Measurements from ENCODE around the gene CES4A.
"Not testable (repeated sequence)": the region's sequence is repeated elsewhere in the genome, so short reads cannot be mapped to it uniquely, and the experiment has no call there.

The CES4A gene

GRCh38 chr16:66955363-66956153, 32.8 kb upstream of the CES4A start:
- not testable (repeated sequence) for DNase-seq

GRCh38 chr16:66956154-66956457, 32.3 kb upstream of the CES4A start:
- DNase-seq, result not testable (repeated sequence)

- DNase-seq, result no peak
Measured at GRCh38 chr16:66958857-66959703, 29.3 kb upstream of the CES4A start.

- DNase-seq, result peak in 1 of 51 donors; percentile 51
Measured at GRCh38 chr16:66959704-66960161, 28.7 kb upstream of the CES4A start.

GRCh38 chr16:66960270-66960669, 28.1 kb upstream of the CES4A start:
- DNase-seq, result no peak

- peak in 24 of 51 donors; percentile 4 to 51 (median 31) for DNase-seq
Measured at GRCh38 chr16:66961065-66961744, 27.2 kb upstream of the CES4A start, which contains the start of gene CES3. Gene CES3 (plus strand): TSS chr16:66961266. CDS start chr16:66961308, 42 bp downstream.

- DNase-seq, result no peak
Measured at GRCh38 chr16:66961914-66962313, 26.5 kb upstream of the CES4A start.

GRCh38 chr16:66964049-66964448, 24.3 kb upstream of the CES4A start:
- DNase-seq, result no peak

- DNase-seq, result peak in 2 of 51 donors; percentile 18 to 36
Measured at GRCh38 chr16:66968847-66969246, 19.5 kb upstream of the CES4A start.

- no peak for DNase-seq
Measured at GRCh38 chr16:66970775-66971720, 17.3 kb upstream of the CES4A start.

- no peak for DNase-seq
Measured at GRCh38 chr16:66972983-66973382, 15.4 kb upstream of the CES4A start.

GRCh38 chr16:66973716-66974115, 14.7 kb upstream of the CES4A start:
- no peak for DNase-seq

- not testable (repeated sequence) for DNase-seq
Measured at GRCh38 chr16:66974156-66974931, 14.0 kb upstream of the CES4A start.

- not testable (repeated sequence) for DNase-seq
Measured at GRCh38 chr16:66974932-66975246, 13.5 kb upstream of the CES4A start.

GRCh38 chr16:66975302-66975893, 13.0 kb upstream of the CES4A start:
- DNase-seq, result no peak

- no peak for DNase-seq
Measured at GRCh38 chr16:66976746-66977145, 11.6 kb upstream of the CES4A start.

GRCh38 chr16:66977341-66978113, 10.9 kb upstream of the CES4A start:
- peak; percentile 46 to 95 (median 75) for DNase-seq

- DNase-seq, result peak in 1 of 51 donors; percentile 6
Measured at GRCh38 chr16:66979011-66979717, 9.2 kb upstream of the CES4A start.
